Measurements from ENCODE around the gene GPX7.
"Not testable (repeated sequence)": the region's sequence is repeated elsewhere in the genome, so short reads cannot be mapped to it uniquely, and the experiment has no call there.

The GPX7 gene

GRCh38 chr1:52601991-52602855, at the start of gene GPX7:
Gene GPX7, plus strand, starts transcription at chr1:52602371. Its CDS starts 39 bp downstream, at chr1:52602410.
- DNase-seq (ENCODE audit: low spot score) = peak; percentile 59

GRCh38 chr1:52552505-52553361, 49.4 kb upstream of the GPX7 start, which contains the start of gene TUT4:
Gene TUT4, minus strand, starts transcription at chr1:52553092. Its CDS starts 26,812 bp downstream, at chr1:52526280.
- DNase-seq (ENCODE audit: low spot score) = peak; percentile 41

GRCh38 chr1:52553362-52554266, 48.6 kb upstream of the GPX7 start:
- DNase-seq (ENCODE audit: low spot score) = peak; percentile 90

- no peak for DNase-seq (ENCODE audit: low spot score)
Observed at GRCh38 chr1:52554267-52554640, 47.9 kb upstream of the GPX7 start.

GRCh38 chr1:52554756-52555155, 47.4 kb upstream of the GPX7 start:
- DNase-seq (ENCODE audit: low spot score) = no peak

- no peak for DNase-seq (ENCODE audit: low spot score)
Observed at GRCh38 chr1:52556641-52557360, 45.4 kb upstream of the GPX7 start.

GRCh38 chr1:52558941-52559340, 43.2 kb upstream of the GPX7 start:
- DNase-seq (ENCODE audit: low spot score) = no peak

- no peak for DNase-seq (ENCODE audit: low spot score)
Observed at GRCh38 chr1:52559875-52560274, 42.3 kb upstream of the GPX7 start.

GRCh38 chr1:52562766-52563165, 39.4 kb upstream of the GPX7 start:
- DNase-seq (ENCODE audit: low spot score) = no peak

- DNase-seq (ENCODE audit: low spot score) = no peak
Observed at GRCh38 chr1:52567943-52568342, 34.2 kb upstream of the GPX7 start.

- DNase-seq (ENCODE audit: low spot score) = no peak
Observed at GRCh38 chr1:52569449-52570210, 32.5 kb upstream of the GPX7 start.

- no peak for DNase-seq (ENCODE audit: low spot score)
Observed at GRCh38 chr1:52571783-52572182, 30.4 kb upstream of the GPX7 start.

GRCh38 chr1:52572387-52572786, 29.8 kb upstream of the GPX7 start:
- DNase-seq (ENCODE audit: low spot score) = no peak

GRCh38 chr1:52574594-52574993, 27.6 kb upstream of the GPX7 start:
- DNase-seq (ENCODE audit: low spot score) = peak; percentile 93

GRCh38 chr1:52576074-52576473, 26.1 kb upstream of the GPX7 start:
- DNase-seq (ENCODE audit: low spot score) = no peak

- not testable (repeated sequence) for DNase-seq (ENCODE audit: low spot score)
Observed at GRCh38 chr1:52578066-52578465, 24.1 kb upstream of the GPX7 start.

GRCh38 chr1:52579415-52579814, 22.8 kb upstream of the GPX7 start:
- DNase-seq (ENCODE audit: low spot score) = no peak

- DNase-seq (ENCODE audit: low spot score) = no peak
Observed at GRCh38 chr1:52580283-52580682, 21.9 kb upstream of the GPX7 start.

- DNase-seq (ENCODE audit: low spot score) = no peak
Observed at GRCh38 chr1:52582116-52582696, 20.0 kb upstream of the GPX7 start.

- no peak for DNase-seq (ENCODE audit: low spot score)
Observed at GRCh38 chr1:52585474-52585873, 16.7 kb upstream of the GPX7 start.

All from AG08395 (cell line).